H1 (cell line): Measurements from ENCODE around the gene VPS37D. TPM values are rescaled to one million over a fixed set of nuclear protein-coding genes. Genes with fewer than 3 reads are reported as not detected.

Experiments used
- ATF2 ChIP-seq: IDR thresholded peaks from 2 replicates; pipeline ENCODE4 v1.6.1; 2012; ENCODE audit warnings: low read length, inconsistent platforms
- BRCA1 ChIP-seq: IDR thresholded peaks from 2 replicates; pipeline ENCODE4 v1.6.1; 2012; ENCODE audit warnings: low read depth, low read length, improper control_type of control experiment
- CREB1 ChIP-seq: IDR thresholded peaks from 2 replicates; pipeline ENCODE4 v1.6.1; 2012; ENCODE audit warnings: inconsistent platforms
- CTBP2 ChIP-seq: IDR thresholded peaks from 2 replicates; pipeline ENCODE4 v1.7.0; 2011; ENCODE audit warnings: borderline replicate concordance, mild to moderate bottlenecking, moderate library complexity, mixed read lengths, low read length; ENCODE audit not compliant: insufficient read depth, insufficient read length
- EP300 ChIP-seq, 2 experiments: IDR thresholded peaks; 1 replicate in 1 of 2; 2 replicates in 1 of 2; pipeline ENCODE4 v1.6.1; 2011 to 2012; ENCODE audit warnings: low read depth in 2 of 2, low read length in 2 of 2, mild to moderate bottlenecking in 2 of 2, borderline replicate concordance in 1 of 2, inconsistent platforms in 1 of 2, moderate library complexity in 1 of 2
- EZH2 ChIP-seq: fragments of 200-600 bp; sonication (generic); IDR thresholded peaks from 2 replicates; pipeline ENCODE4 v1.7.1; 2012; ENCODE audit warnings: low read depth, mild to moderate bottlenecking, moderate library complexity, low read length, inconsistent platforms; ENCODE audit not compliant: severe bottlenecking
- GTF2F1 ChIP-seq: IDR thresholded peaks from 2 replicates; pipeline ENCODE4 v1.6.1; 2012; ENCODE audit warnings: low read depth, low read length, improper control_type of control experiment, borderline replicate concordance
- JUND ChIP-seq: IDR thresholded peaks from 2 replicates; pipeline ENCODE4 v1.6.1; 2011; ENCODE audit warnings: mild to moderate bottlenecking, improper control_type of control experiment, low read length
- KDM5A ChIP-seq: fragments of 200-600 bp; IDR thresholded peaks from 2 replicates; pipeline ENCODE4 v1.7.1; 2012; ENCODE audit warnings: mild to moderate bottlenecking, low read length, inconsistent platforms, mixed read lengths
- MAFK ChIP-seq: IDR thresholded peaks from 2 replicates; pipeline ENCODE4 v1.6.1; 2012; ENCODE audit warnings: low read depth, mild to moderate bottlenecking, improper control_type of control experiment, low read length
- NANOG ChIP-seq: IDR thresholded peaks from 2 replicates; pipeline ENCODE4 v1.6.1; 2011; ENCODE audit warnings: low read length, low read depth, mild to moderate bottlenecking, inconsistent platforms; ENCODE audit not compliant: insufficient read depth, poor library complexity, severe bottlenecking
- NRF1 ChIP-seq: IDR thresholded peaks from 2 replicates; pipeline ENCODE4 v1.6.1; 2011; ENCODE audit warnings: mild to moderate bottlenecking, low read depth, low read length, improper control_type of control experiment
- PHF8 ChIP-seq: fragments of 200-600 bp; sonication (generic); conservative IDR thresholded peaks from 2 replicates; pipeline ENCODE4 v1.7.1; 2012; ENCODE audit warnings: low read depth, mild to moderate bottlenecking, inconsistent platforms, low read length, moderate library complexity
- SAP30 ChIP-seq: fragments of 300-600 bp; sonication (generic); IDR thresholded peaks from 2 replicates; pipeline ENCODE4 v1.7.1; 2012; ENCODE audit warnings: low read length, moderate library complexity, mild to moderate bottlenecking, inconsistent platforms; ENCODE audit not compliant: insufficient read depth, insufficient replicate concordance
- SIRT6 ChIP-seq: IDR thresholded peaks from one replicate; pipeline ENCODE4 v1.7.1; 2012; ENCODE audit warnings: low read length, inconsistent platforms
- SIX5 ChIP-seq: IDR thresholded peaks from 2 replicates; pipeline ENCODE4 v1.6.1; 2011; ENCODE audit warnings: mild to moderate bottlenecking, low read depth, low read length
- SRF ChIP-seq: IDR thresholded peaks from 2 replicates; pipeline ENCODE4 v1.6.1; 2011; ENCODE audit warnings: mild to moderate bottlenecking, low read depth, low read length, moderate library complexity
- SUZ12 ChIP-seq: fragments of 200-600 bp; sonication (generic); IDR thresholded peaks from 2 replicates; pipeline ENCODE4 v1.6.1; 2012; ENCODE audit warnings: mild to moderate bottlenecking, inconsistent platforms, low read length, moderate library complexity, mixed read lengths
- YY1 ChIP-seq: IDR thresholded peaks from 2 replicates; pipeline ENCODE4 v1.6.1; 2011; ENCODE audit warnings: low read depth, mild to moderate bottlenecking, low read length
- ZNF274 ChIP-seq: IDR thresholded peaks from 2 replicates; pipeline ENCODE4 v1.7.0; 2012; ENCODE audit warnings: low read length, borderline replicate concordance; ENCODE audit errors: extremely low read depth
- polyA plus RNA-seq, 7 experiments: library from polyadenylated mRNA; depleted of rRNA in 3 of 7; stranded (reverse) in 5 of 7; unstranded in 2 of 7; fragments of >200 nt in 5 of 7; fragments of 200-250 nt in 2 of 7; gene quantifications; 1 replicate in 5 of 7; 2 replicates in 1 of 7; 4 replicates in 1 of 7; pipeline versions ENCODE4 v1.2.1 to v1.2.3, GENCODE V29; 2011 to 2013; ENCODE audit warnings: missing spikeins in 2 of 7, mixed read lengths in 2 of 7
- total RNA-seq: library from RNA; stranded (reverse); fragmentation: NEBNext Ultra II Directional; extraction: Animal tissue kit (Norgen Biotek cat#: 25700); gene quantifications from 2 replicates; pipeline ENCODE4 v1.2.1, GENCODE V29; 2021

The VPS37D gene
- total and polyA plus RNA-seq, 2 of the 8 experiments (the other 6 are each of a cell fraction or from before 2014, with no cell fraction given), result 3.4 to 5.0 TPM

- TF ChIP-seq KDM5A, result peak; percentile 95
- no peak for TF ChIP-seq SAP30
- TF ChIP-seq SRF, result peak; percentile 82
- peak; percentile 5; the same call in 1 of the 2 replicates for TF ChIP-seq SIX5
- no peak for TF ChIP-seq ZNF274
- no peak for TF ChIP-seq NRF1
- TF ChIP-seq SUZ12, result no peak
- TF ChIP-seq CTBP2, result no peak
- no peak for TF ChIP-seq SIRT6
- TF ChIP-seq GTF2F1, result no peak
- TF ChIP-seq JUND, result no peak
- no peak for TF ChIP-seq EP300 (IDR thresholded peaks at IDR 0.05; ENCODE audit: borderline replicate concordance in 1 of 2, low read depth in 2 of 2, low read length in 2 of 2)
- no peak for TF ChIP-seq ATF2
- no peak for TF ChIP-seq BRCA1
- TF ChIP-seq YY1, result peak; percentile 95
- no peak for TF ChIP-seq NANOG
- TF ChIP-seq CREB1, result peak; percentile 98
- peak; percentile 98 for TF ChIP-seq PHF8
- TF ChIP-seq EZH2, result no peak
- TF ChIP-seq MAFK, result no peak
These were observed 15.6 kb downstream of the VPS37D start, which contains the start of the genes BUD23 and DNAJC30 (continued) for GRCh38 chr7:73683056-73683787.
